Endothelial cell of umbilical vein (primary cell): Measurements from ENCODE around the gene CSNK1G1. TPM values are rescaled to one million over a fixed set of nuclear protein-coding genes. Genes with fewer than 3 reads are reported as not detected.

Source experiments
- BruUV-seq: library from RNA; stranded (reverse); fragments of 400-500 nt; replicated peaks from 2 replicates; lab custom pipeline; 2021; lab: Mats Ljungman, UMichigan
- CTCF ChIA-PET: fragments of 300-600, 350-600 bp; sonication (Branson Sonifier 250); formaldehyde crosslinking; loops from one replicate; lab custom pipeline; 2021; ENCODE audit warnings: antibody characterized with exemption, inconsistent platforms; lab: Charles Lee
- POLR2A ChIA-PET: fragments of 300-600, 350-600 bp; sonication (Branson Sonifier 250); formaldehyde crosslinking; loops from one replicate; lab custom pipeline; 2021; ENCODE audit warnings: antibody characterized with exemption, inconsistent platforms; lab: Charles Lee
- DNase-seq: peaks from one replicate; pipeline ENCODE4 v3.0.0-alpha.2; 2011; ENCODE audit warnings: low read depth, low spot score
- FAIRE-seq: peaks from 2 replicates; lab custom pipeline; 2011; peaks lifted over from hg19 to GRCh38; lab: Jason Lieb, UNC
- H2AFZ ChIP-seq: 2 replicates; pipeline ENCODE4 v1.6.0; 2012; ENCODE audit warnings: low read depth, low read length, control low read depth, inconsistent platforms
- H3K27ac ChIP-seq: 2 replicates; pipeline ENCODE4 v1.5.1; 2011; ENCODE audit warnings: low read depth, mild to moderate bottlenecking, control low read depth, low read length, moderate library complexity; ENCODE audit not compliant: insufficient read depth
- H3K27me3 ChIP-seq, 2 experiments: 2 replicates each; pipeline versions ENCODE4 v1.6.0 to v1.6.1; 2011; ENCODE audit warnings: low read length in 2 of 2, mixed read lengths in 1 of 2; ENCODE audit not compliant: control insufficient read depth in 2 of 2, insufficient read depth in 2 of 2
- H3K36me3 ChIP-seq, 2 experiments: 2 replicates in 1 of 2; 3 replicates in 1 of 2; pipeline ENCODE4 v1.5.1; 2011; ENCODE audit warnings: low read length in 2 of 2, mild to moderate bottlenecking in 1 of 2, moderate library complexity in 1 of 2; ENCODE audit not compliant: control insufficient read depth in 2 of 2, insufficient read depth in 2 of 2; ENCODE audit errors: extremely low read depth in 1 of 2
- H3K4me1 ChIP-seq: 3 replicates; pipeline ENCODE4 v1.5.1; 2011; ENCODE audit warnings: mild to moderate bottlenecking, low read length; ENCODE audit not compliant: control insufficient read depth, insufficient read depth; ENCODE audit errors: extremely low read depth
- H3K4me2 ChIP-seq: 2 replicates; pipeline ENCODE4 v1.6.1; 2011; ENCODE audit warnings: low read length, control low read depth, mixed read lengths; ENCODE audit not compliant: insufficient read depth
- H3K4me3 ChIP-seq, 3 experiments: fragments of 200-600 bp in 1 of 3; sonication (generic), shearing (Covaris generic) in 1 of 3; replicated peaks in 1 of 3; 2 replicates each; pipeline ENCODE4 v1.5.1; 2011 to 2016; ENCODE audit warnings: control low read depth in 3 of 3, low read length in 3 of 3, mild to moderate bottlenecking in 2 of 3, inconsistent platforms in 1 of 3, low read depth in 1 of 3, moderate library complexity in 1 of 3; ENCODE audit not compliant: insufficient read depth in 1 of 3
- H3K79me2 ChIP-seq: 2 replicates; pipeline ENCODE4 v1.6.0; 2012; ENCODE audit warnings: low read length, inconsistent platforms; ENCODE audit not compliant: control insufficient read depth, insufficient read depth
- H3K9ac ChIP-seq: replicated peaks from 2 replicates; pipeline ENCODE3; 2011; ENCODE audit warnings: low read length, control low read depth; ENCODE audit not compliant: insufficient read depth; ENCODE audit errors: extremely low read depth
- H3K9me1 ChIP-seq: replicated peaks from 3 replicates; pipeline ENCODE4 v1.6.0; 2011; ENCODE audit warnings: mild to moderate bottlenecking, low read length; ENCODE audit not compliant: control insufficient read depth, insufficient read depth; ENCODE audit errors: extremely low read depth
- H3K9me3 ChIP-seq: replicated peaks from 2 replicates; pipeline ENCODE4 v1.5.1; 2012; ENCODE audit warnings: low read length, inconsistent platforms; ENCODE audit not compliant: control insufficient read depth, insufficient read depth
- H4K20me1 ChIP-seq: replicated peaks from 2 replicates; pipeline ENCODE3; 2011; ENCODE audit warnings: mild to moderate bottlenecking, low read length; ENCODE audit not compliant: control insufficient read depth, insufficient read depth; ENCODE audit errors: extremely low read depth
- CTCF ChIP-seq, 2 donors: IDR thresholded peaks; 1 replicate in 1 of 2; 2 replicates in 1 of 2; pipeline ENCODE4 v1.5.1; 2011; ENCODE audit warnings: low read length in 2 of 2, mild to moderate bottlenecking in 2 of 2, moderate library complexity in 2 of 2, control low read depth in 1 of 2, inconsistent platforms in 1 of 2, low read depth in 1 of 2; ENCODE audit not compliant: insufficient read depth in 1 of 2; ENCODE audit errors: extremely low read depth in 1 of 2
- EZH2 ChIP-seq: IDR thresholded peaks from 2 replicates; pipeline ENCODE4 v1.6.1; 2012; ENCODE audit warnings: borderline replicate concordance, low read depth, mild to moderate bottlenecking, moderate library complexity, low read length, inconsistent platforms; ENCODE audit not compliant: severe bottlenecking
- FOS ChIP-seq: IDR thresholded peaks from 2 replicates; pipeline ENCODE4 v1.6.1; 2011; ENCODE audit warnings: mild to moderate bottlenecking, low read length, moderate library complexity, borderline replicate concordance; ENCODE audit not compliant: insufficient read depth
- MAX ChIP-seq: IDR thresholded peaks from 2 replicates; pipeline ENCODE4 v1.6.1; 2011; ENCODE audit not compliant: insufficient read depth, insufficient read length
- MYC ChIP-seq: IDR thresholded peaks from one replicate; pipeline ENCODE4 v1.6.1; 2011; ENCODE audit warnings: mild to moderate bottlenecking, low read depth, low read length
- POLR2A ChIP-seq: IDR thresholded peaks from 2 replicates; pipeline ENCODE4 v1.6.1; 2012; ENCODE audit warnings: low read depth, mild to moderate bottlenecking, control low read depth, low read length
- POLR2AphosphoS5 ChIP-seq: IDR thresholded peaks from 2 replicates; pipeline ENCODE4 v1.6.1; 2012; ENCODE audit warnings: low read depth, mild to moderate bottlenecking, control low read depth, low read length, moderate library complexity; ENCODE audit not compliant: insufficient read depth
- dilution Hi-C: fragments of 300-500 bp; cut with MboI; formaldehyde crosslinking; loops from one replicate; pipeline ENCODE4 v1.15.0; 2019; ENCODE audit warnings: low sequenced_read_pairs; ENCODE audit not compliant: extremely low pct_ligation_motif_present
- intact Hi-C: fragments of 100-400 bp; cut with micrococcal nuclease; formaldehyde crosslinking; loops from one replicate; pipeline ENCODE4 v1.10.0; 2022
- polyA plus RNA-seq, 4 experiments: library from polyadenylated mRNA; depleted of rRNA in 3 of 4; stranded (reverse) in 3 of 4; unstranded in 1 of 4; fragments of >200 nt; gene quantifications; 2 replicates each; pipeline versions ENCODE4 v1.2.1 to v1.2.3, GENCODE V29; 2011 to 2012; ENCODE audit warnings: missing spikeins in 1 of 4
- total RNA-seq: library from RNA; stranded (reverse); gene quantifications from 2 replicates; pipeline ENCODE4 v1.2.3, GENCODE V29; 2021

The CSNK1G1 gene
- total and polyA plus RNA-seq, 2 donors (not counting 3 experiments of a cell fraction or from before 2014, with no cell fraction given), result 9.0 to 31.7 TPM

- H3K4me1 ChIP-seq, result no peaks in the 10 kb centered on the region
- no TSS peak for BruUV-seq
- H3K9me1 ChIP-seq, result no peaks in the 10 kb centered on the region
- H3K79me2 ChIP-seq, result no peaks in the 10 kb centered on the region
- intact Hi-C loops (no loop called here), dilution Hi-C loops (no loop called here)
- FAIRE-seq, result no peak
- POLR2A ChIA-PET, result no interaction called here
- H3K36me3 ChIP-seq, result peaks cover 18 to 47% of the 10 kb centered on the region in 2 experiments
- CTCF ChIA-PET, result interaction anchor here (1.2 kb wide), 1 partner anchor 10 kb away, joined by 3 read pairs; no protein-coding TSS in a partner anchor
- H3K4me2 ChIP-seq, result no peak overlapping the region
- no peaks in the 10 kb centered on the region for H3K27me3 ChIP-seq
- H3K27ac ChIP-seq, result no peak overlapping the region
- H3K9ac ChIP-seq, result no peak overlapping the region
- no peaks in the 10 kb centered on the region for H4K20me1 ChIP-seq
- no peak overlapping the region for H2AFZ ChIP-seq
- H3K4me3 ChIP-seq, result no peak overlapping the region
- TF ChIP-seq MYC (no peak), POLR2A (no peak)
- no peak for DNase-seq
- no peaks in the 10 kb centered on the region for H3K9me3 ChIP-seq
Observed at GRCh38 chr15:64127521-64128270, 228.3 kb downstream of the CSNK1G1 start.

GRCh38 chr15:64125978-64126377 lies 230.0 kb downstream of the CSNK1G1 start:
- no peaks in the 10 kb centered on the region for H3K9me3 ChIP-seq
- TF ChIP-seq POLR2A (no peak), CTCF (IDR thresholded peaks at IDR 0.05; ENCODE audit: extremely low read depth in 1 of 2, insufficient read depth in 1 of 2, low read depth in 1 of 2, low read length in 2 of 2) (no peak), FOS (no peak), EZH2 (no peak), POLR2AphosphoS5 (no peak), MAX (no peak)
- H3K4me3 ChIP-seq, result no peak overlapping the region
- H3K4me1 ChIP-seq, result no peaks in the 10 kb centered on the region
- H3K27me3 ChIP-seq, result no peaks in the 10 kb centered on the region
- ChIA-PET CTCF (interaction anchor here (1.9 kb wide), 1 partner anchor 28 kb away, joined by 10 read pairs; no protein-coding TSS in a partner anchor), POLR2A (no interaction called here)
- H3K9ac ChIP-seq, result no peak overlapping the region
- no peak overlapping the region for H3K4me2 ChIP-seq
- no peaks in the 10 kb centered on the region for H3K79me2 ChIP-seq
- dilution Hi-C loops (no loop called here), intact Hi-C loops (no loop called here)
- H3K27ac ChIP-seq, result no peak overlapping the region
- H2AFZ ChIP-seq, result no peak overlapping the region
- DNase-seq (no peak), FAIRE-seq (no peak)
- BruUV-seq, result no TSS peak
- H3K9me1 ChIP-seq, result no peaks in the 10 kb centered on the region
- H3K36me3 ChIP-seq, result peaks cover 18 to 39% of the 10 kb centered on the region in 2 experiments
- no peaks in the 10 kb centered on the region for H4K20me1 ChIP-seq
